Measurements from ENCODE around the gene GORASP2. TPM values are rescaled to one million over a fixed set of nuclear protein-coding genes. Genes with fewer than 3 reads are reported as not detected.

GORASP2 gene
- total RNA-seq, 2 donors from 2014 or later, result 67.6 to 81.1 TPM

DNA sequence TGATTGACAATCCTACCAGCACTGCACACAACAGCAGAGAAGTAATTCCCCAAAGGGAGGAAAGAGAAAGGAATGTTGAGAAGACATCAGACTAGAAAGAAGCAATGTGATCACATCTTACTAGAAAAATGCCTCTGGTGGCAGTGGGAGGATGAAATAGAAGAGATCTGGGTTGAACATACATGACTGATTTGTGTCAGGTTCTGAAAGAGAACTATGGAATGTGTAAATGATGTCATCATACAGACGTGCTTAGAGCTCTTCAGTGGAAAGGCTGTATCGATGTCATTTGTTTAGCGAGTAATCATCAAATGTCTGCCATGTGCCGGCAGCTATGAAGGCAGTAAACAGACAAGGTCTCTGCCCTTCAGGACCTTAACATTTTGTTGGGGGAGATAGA is 24.9 kb downstream of the GORASP2 start:
- TF ChIP-seq POLR2AphosphoS5 (IDR thresholded peaks at IDR 0.05), result no peak
- no peak for TF ChIP-seq POLR2A (IDR thresholded peaks at IDR 0.05)
- TF ChIP-seq, protein P1, sequence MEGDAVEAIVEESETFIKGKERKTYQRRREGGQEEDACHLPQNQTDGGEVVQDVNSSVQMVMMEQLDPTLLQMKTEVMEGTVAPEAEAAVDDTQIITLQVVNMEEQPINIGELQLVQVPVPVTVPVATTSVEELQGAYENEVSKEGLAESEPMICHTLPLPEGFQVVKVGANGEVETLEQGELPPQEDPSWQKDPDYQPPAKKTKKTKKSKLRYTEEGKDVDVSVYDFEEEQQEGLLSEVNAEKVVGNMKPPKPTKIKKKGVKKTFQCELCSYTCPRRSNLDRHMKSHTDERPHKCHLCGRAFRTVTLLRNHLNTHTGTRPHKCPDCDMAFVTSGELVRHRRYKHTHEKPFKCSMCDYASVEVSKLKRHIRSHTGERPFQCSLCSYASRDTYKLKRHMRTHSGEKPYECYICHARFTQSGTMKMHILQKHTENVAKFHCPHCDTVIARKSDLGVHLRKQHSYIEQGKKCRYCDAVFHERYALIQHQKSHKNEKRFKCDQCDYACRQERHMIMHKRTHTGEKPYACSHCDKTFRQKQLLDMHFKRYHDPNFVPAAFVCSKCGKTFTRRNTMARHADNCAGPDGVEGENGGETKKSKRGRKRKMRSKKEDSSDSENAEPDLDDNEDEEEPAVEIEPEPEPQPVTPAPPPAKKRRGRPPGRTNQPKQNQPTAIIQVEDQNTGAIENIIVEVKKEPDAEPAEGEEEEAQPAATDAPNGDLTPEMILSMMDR (IDR thresholded peaks at IDR 0.05), result no peak

DNA sequence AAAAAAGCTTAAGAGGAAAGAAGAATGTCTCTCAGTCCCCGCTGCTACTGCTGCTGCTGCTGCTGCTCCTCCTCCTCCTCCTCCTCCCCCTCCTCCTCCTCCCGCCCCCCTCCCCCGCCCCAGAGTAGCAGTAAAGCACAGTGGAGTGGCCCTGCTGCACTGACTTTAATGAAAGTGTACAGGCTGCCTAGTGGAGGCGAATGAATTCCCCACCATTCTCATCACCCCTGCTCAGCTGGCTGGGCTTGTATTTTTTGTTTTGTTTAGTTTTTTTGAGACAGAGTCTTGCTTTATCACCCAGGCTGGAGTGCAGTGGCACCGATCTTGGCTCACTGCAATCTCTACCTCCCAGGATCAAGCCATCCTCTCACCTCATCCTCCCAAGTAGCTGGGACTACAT is 34.3 kb downstream of the GORASP2 start:
- DNase-seq (ENCODE audit: low spot score), result no peak
- intact Hi-C loops (cut with DNase I), result no loop called here

More for the DNA sequence above, 24.9 kb downstream of the GORASP2 start:
- Histone ChIP-seq H3K9me3 (no peaks in the 10 kb centered on the region), H3K4me3 (no peak overlapping the region), H3K4me1 (replicated peaks) (no peaks in the 10 kb centered on the region), H3K27ac (no peak overlapping the region), H3K36me3 (peaks cover 0 to 4% of the 10 kb centered on the region in 2 donors), H3K27me3 (replicated peaks; ENCODE audit: insufficient read depth) (no peaks in the 10 kb centered on the region)
- intact Hi-C loops (cut with DNase I), result no loop called here
- no peak for DNase-seq (ENCODE audit: low spot score)
- whole genome bisulfite sequencing, result 78% methylated on average over 4 of the region's 4 CpGs

DNA sequence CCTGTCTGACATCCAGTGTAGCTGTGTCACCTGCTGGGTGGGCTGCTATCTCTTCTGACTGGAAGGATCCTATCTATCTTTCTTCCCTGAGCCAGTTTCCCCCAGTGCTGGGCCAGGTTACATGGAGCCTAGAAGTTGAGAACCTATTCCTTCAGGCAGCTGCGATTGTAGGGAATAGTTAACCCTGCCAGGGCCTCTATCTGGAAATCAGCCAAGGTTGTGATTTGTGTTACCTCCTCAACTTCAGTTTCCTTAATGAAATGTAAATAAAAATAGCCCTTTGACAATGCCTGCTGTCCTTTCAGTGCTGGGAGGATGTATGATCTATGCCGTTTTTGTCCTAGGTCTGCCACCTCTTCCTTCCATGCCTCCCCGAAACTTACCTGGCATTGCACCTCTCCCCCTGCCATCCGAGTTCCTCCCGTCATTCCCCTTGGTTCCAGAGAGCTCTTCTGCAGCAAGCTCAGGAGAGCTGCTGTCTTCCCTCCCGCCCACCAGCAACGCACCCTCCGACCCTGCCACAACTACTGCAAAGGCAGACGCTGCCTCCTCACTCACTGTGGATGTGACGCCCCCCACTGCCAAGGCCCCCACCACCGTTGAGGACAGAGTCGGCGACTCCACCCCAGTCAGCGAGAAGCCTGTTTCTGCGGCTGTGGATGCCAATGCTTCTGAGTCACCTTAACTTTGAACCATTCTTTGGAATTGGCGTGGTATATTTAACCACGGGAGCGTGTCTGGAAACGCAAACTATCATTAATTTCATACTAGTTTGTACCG is 36.6 kb downstream of the GORASP2 start:
- Histone ChIP-seq H3K9me3 (no peaks in the 10 kb centered on the region), H3K27me3 (replicated peaks; ENCODE audit: insufficient read depth) (no peaks in the 10 kb centered on the region), H3K4me1 (replicated peaks) (no peaks in the 10 kb centered on the region), H3K36me3 (peaks cover 6 to 11% of the 10 kb centered on the region in 2 donors), H3K4me3 (no peak overlapping the region), H3K27ac (no peak overlapping the region)
- intact Hi-C loops (cut with DNase I), result no loop called here
- TF ChIP-seq, protein P1 (IDR thresholded peaks at IDR 0.05), result no peak
- TF ChIP-seq POLR2A (IDR thresholded peaks at IDR 0.05) (no peak), POLR2AphosphoS5 (IDR thresholded peaks at IDR 0.05) (no peak)
- no peak for DNase-seq (ENCODE audit: low spot score)
- WGBS, result 69% methylated on average over 20 of the region's 20 CpGs

More for the DNA sequence above, 34.3 kb downstream of the GORASP2 start:
- 67% methylated on average over 5 of the region's 5 CpGs for WGBS
- no peak overlapping the region for H3K4me3 ChIP-seq
- no peaks in the 10 kb centered on the region for H3K9me3 ChIP-seq
- TF ChIP-seq POLR2A (IDR thresholded peaks at IDR 0.05), result no peak
- TF ChIP-seq POLR2AphosphoS5 (IDR thresholded peaks at IDR 0.05), result no peak
- TF ChIP-seq, protein P1 (IDR thresholded peaks at IDR 0.05), result no peak
- H3K36me3 ChIP-seq, result peaks cover 6 to 11% of the 10 kb centered on the region in 2 donors
- no peaks in the 10 kb centered on the region for H3K27me3 ChIP-seq (replicated peaks; ENCODE audit: insufficient read depth)
- H3K4me1 ChIP-seq (replicated peaks), result no peaks in the 10 kb centered on the region
- no peak overlapping the region for H3K27ac ChIP-seq

DNA sequence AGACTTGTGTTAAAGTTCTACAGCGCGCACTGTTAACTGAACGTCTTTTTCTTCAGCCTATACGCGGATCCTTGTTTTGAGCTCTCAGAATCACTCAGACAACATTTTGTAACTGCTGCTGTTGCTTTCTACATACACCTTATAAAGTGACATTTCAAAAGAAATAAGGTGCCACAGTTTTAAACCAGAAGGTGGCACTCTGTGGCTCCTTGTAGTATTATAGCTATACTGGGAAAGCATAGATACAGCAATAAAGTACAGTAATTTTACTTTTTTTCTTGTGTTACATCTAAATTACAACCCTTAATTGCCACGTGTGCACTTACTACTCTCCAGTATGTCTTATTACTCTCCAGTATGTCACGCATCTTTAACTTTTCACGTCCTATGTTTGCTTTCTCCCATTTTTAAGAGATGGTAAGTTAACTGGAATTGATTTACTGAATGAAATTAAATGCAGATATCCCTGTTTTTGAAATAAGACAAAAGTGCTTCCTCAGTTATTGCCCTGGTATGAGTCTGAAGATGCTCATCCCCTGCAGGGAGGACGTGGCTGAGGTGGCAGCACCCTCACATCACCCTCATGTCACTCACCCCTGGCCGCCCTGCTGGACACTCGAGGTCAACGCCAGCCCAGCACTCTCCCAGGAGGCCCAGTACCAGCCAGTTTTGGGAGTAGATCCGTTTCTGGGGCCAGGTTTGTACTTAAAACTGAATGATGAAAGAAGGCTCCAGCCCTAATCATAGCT is 37.8 kb downstream of the GORASP2 start:
- intact Hi-C loops (cut with DNase I), result no loop called here
- no peaks in the 10 kb centered on the region for H3K27me3 ChIP-seq (replicated peaks; ENCODE audit: insufficient read depth)
- no peak for DNase-seq (ENCODE audit: low spot score)
- TF ChIP-seq POLR2AphosphoS5 (IDR thresholded peaks at IDR 0.05) (no peak), POLR2A (IDR thresholded peaks at IDR 0.05) (no peak)
- TF ChIP-seq, protein P1 (IDR thresholded peaks at IDR 0.05), result no peak
- H3K4me1 ChIP-seq (replicated peaks), result no peaks in the 10 kb centered on the region
- no peak overlapping the region for H3K27ac ChIP-seq
- H3K9me3 ChIP-seq, result no peaks in the 10 kb centered on the region
- peaks cover 6 to 11% of the 10 kb centered on the region in 2 donors for H3K36me3 ChIP-seq
- H3K4me3 ChIP-seq, result no peak overlapping the region
- 82% methylated on average over 13 of the region's 13 CpGs for WGBS
